NCI-H1694 (cell line): Measurements from ENCODE around the gene EXO1.
"Not testable (repeated sequence)": the region's sequence is repeated elsewhere in the genome, so short reads cannot be mapped to it uniquely, and the experiment has no call there.

Experiments used
- DNase-seq: peaks from one replicate; lab custom pipeline; 2025; lab: John Stamatoyannopoulos, UW

Gene EXO1

DNA sequence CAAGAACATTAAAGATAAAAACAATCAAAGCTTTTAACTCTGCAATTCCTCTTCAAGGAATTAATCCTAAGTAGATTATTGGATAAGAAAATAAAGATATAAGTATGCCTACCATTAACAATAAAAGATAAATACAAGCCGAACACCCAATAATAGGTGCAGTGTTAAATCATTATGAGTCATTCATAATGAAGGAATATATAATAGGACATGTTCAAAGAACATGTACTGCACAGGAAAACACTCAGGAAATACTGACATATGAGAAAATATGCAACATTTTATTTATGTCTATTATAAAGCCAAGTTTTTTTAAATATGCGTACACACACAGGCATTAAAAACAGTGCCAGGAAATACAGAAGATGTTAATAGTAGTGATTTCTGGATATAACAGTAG is 11.1 kb upstream of the EXO1 start:
- no peak for DNase-seq

DNA sequence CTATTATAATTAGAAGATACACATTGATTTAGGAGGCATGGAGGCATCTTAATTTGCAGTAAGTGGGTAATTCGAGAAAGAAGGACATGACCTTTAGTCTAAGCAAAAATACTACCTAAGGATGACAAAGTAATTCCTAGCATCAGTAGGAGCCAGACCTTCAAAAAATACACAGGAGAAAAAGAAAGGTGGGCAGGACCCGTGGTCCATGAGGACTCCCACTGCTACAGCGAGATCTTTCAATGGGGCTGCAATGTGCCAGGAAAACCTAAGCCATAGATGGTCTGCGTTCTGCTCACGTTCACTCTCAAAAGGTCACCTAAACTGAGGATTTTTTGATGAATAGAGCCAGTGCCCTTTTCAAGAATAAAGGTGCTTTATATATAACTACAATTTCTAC is 10.6 kb upstream of the EXO1 start:
- no peak for DNase-seq

DNA sequence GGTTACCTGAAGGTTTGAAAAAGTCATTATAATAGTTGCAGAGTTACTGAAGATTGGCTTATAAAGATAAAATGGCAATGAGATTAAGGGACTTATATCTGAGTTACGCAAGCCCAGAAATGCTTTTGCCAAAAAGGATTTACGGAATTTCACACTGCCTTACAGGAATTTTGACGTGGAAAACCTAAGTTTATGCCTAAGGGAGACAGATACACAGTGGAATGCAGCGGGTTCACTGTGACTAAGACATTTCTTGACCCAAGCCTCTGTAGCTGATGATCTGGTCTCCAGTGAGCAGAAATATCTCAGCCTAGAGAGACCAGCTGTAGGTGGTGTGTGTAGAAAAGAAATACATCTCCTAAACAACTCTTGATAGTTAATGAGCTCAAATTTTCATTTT is 10.1 kb upstream of the EXO1 start:
- DNase-seq = no peak

DNA sequence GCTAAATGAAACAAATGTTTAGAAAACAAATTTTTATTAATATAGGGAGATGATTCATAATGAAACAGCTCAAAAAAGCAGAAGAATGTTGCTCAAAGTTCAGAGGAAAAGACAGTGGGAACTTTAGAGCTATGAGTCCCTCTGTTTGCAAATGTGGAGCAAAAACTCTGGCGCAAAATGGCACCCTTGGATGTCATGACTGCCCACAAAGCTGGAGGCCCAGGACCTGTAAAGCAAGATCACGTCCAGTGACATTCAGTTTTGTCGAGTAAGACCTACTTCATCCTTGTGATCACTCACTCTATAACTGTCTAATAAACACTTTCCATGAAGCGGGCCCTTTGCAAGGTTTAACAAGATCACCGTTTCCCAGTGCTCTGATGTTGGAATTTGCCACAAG is 9.1 kb upstream of the EXO1 start:
- no peak for DNase-seq

DNA sequence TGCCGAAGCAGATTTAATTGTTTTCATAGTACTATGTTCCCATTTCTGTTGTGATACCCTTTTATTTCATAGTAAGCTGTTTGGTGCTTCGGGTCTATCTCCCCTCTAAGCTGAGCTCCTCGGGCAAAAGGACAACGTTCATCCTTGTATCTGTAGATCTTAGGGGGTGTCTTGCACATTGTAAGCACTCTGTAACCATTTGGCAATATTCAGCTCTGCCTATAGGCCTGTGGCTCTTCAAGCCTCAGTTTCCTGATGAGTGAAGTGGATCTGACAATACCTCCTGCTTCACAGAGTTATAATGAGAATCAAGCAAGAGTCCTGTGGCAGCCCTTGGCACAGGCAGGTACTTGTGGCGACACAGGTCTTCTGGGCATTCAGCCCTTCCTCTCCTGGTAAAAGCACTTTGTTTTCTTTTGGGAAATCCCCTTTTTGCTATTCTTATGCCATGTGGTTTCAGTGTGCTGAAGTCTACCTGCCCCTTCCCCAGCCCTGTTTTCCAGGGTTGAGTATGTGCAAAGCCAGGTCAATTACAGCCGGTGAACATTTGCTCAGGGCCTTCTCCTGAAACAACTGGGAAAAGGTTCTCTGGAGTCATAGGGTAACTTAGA is 8.5 kb upstream of the EXO1 start:
- DNase-seq = no peak

DNA sequence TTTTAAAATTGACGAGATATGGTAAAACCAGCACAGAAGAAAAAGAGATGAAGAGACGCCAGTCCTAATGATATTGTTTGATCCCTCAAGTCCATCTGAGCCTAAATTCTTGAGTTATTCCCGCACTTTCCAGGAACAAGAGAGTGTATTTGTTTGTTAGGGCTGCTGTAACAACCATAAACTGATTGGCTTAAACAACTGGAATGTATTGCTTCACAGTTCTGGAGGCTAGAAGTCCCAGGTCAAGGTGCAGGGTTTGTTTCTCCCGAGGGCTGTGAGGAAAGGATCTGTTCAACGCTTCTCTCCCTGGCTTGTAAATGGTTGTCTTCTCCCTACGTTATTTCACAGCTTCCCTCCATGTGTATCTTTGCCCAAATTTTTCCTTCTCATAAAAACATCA is 7.8 kb upstream of the EXO1 start:
- DNase-seq = no peak

DNA sequence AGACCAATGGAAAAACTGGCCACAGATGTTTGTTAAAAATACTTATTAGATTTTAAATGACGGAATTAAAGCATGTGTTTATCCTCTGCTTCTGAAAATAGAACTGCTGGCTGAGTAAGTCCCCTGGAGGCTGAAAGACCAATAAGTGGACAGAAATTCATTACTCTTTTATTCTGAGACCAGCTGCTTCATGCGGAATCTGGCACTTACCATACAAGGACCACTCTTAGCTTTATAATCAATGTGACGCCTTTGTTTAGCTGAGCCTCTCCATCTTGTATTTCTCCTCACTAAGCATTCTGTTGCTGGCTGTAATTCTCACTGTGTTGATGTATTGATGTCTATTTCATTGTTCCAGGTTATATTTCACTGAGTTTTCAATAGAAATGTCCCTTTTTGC is 6.3 kb upstream of the EXO1 start:
- no peak for DNase-seq

DNA sequence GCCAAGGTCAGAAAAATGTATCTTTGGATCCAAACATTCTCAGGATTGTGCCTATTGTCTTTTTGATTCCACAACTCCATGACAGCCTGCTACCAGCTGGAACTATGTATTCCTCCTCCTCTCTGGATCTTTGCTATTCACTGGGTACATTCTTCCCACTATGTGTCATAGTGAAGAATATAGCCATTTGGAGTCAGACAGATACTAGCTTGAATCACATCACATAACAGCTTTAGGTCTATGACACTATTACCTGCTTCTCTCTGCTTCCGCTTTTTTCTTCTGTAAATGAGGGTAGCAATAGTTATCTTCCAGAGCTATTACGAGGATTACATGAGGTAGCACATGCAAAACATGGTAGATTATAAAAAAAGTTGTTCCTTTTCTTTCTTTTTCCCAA is 5.4 kb upstream of the EXO1 start:
- DNase-seq = no peak

DNA sequence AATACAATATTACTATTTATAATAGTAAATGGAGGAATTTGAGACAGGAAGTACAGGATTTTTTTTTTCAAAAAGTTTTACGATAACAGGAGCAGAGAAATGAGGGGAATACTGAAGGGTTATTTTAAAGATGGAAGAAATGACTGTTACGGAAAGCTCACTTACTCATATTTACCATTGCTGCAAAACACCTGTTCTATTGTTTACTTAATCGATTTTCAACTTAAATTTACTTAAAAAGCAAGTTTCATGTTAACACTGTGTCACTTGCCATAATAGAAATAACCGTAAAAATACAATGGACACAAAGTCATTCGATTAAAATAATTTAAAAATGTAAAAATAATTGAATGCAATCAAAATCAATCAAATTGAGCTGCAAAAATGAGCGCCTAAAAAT is 3.4 kb upstream of the EXO1 start:
- DNase-seq = no peak

DNA sequence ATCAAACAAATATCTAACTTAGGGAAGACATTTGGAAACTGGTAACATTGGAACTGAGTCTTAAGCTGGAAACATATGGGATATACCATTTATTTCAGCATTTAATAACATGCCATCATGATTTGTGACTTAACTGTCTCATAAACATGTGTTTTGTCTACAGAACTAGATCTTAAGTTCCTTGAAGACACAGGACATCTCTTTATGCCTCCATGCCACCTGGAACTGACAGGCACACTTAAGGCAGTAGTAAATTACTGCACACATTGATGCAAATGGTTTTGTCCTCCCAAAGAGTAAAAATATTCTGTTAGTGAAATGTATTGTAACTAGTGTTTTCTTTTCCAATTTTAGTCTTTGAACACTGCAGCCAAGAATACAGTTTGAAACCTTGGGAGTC is 1.6 kb upstream of the EXO1 start:
- no peak for DNase-seq

DNA sequence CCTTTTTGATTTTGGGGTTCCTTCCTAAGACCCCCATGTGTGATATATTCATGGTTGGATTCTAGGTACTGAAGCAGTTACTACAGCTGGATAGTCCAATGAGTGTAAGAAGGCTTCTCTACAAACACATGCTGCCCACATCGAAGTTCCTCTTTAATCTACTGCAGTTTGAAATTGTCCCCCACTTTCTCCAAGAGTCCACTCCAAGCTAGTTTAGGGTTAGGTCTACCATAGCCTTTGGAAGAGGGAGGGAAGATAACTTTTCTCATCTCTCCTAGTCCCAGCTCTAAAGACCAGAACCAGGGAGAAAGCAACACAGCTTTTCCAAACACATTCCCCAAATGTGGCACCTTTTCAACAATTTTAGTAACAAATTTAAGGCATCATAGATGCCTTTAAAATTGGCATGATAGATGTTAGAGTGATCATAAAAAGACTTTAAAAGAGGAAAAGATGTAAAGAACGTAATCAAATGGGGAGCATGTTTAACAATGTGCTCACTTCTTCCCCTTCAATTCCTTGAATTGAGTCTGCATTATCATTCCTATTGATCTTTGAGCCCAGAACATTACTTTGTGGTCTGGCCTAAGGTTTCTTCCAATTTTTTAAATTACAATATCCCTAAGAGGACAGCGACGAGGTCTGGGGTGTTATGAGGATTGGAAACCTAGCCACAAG is 1.0 kb upstream of the EXO1 start:
- DNase-seq = no peak

DNA sequence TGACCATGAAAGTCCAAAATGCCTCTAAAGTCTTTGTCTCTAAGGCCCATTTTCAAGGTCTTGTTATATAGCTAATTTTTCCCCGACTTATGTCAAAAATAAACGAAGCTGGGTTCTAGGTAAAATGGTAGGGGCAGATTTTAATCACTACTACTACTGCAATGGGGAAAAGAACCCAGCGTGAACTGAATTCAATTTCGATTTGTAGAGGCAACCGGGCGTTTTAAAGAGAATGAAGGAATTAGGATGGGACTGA is 536 bp upstream of the EXO1 start:
- DNase-seq = no peak

DNA sequence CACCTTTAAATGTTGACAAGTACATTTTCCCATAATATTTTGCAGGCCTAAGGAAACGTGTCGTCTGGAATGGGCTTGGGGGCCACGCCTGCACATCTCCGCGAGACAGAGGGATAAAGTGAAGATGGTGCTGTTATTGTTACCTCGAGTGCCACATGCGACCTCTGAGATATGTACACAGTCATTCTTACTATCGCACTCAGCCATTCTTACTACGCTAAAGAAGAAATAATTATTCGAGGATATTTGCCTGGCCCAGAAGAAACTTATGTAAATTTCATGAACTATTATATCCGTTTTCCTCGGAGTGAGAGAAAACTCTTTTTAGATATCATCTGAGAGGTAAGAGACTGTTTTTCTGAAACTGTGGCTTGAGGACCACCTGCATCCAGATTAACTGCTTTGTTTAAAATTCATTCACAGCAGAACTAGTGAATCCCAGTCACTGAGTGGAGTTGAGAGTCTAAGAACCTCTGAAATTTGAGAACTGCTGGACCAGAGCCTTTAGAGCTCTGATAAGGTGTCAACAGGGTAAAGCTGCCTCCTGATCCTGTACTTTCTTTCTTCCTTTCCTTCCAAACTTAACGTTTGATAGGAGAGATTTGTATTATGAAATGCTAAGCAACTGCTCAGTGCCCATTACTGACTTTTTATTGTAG is 811 bp downstream of the EXO1 start:
- no peak for DNase-seq

DNA sequence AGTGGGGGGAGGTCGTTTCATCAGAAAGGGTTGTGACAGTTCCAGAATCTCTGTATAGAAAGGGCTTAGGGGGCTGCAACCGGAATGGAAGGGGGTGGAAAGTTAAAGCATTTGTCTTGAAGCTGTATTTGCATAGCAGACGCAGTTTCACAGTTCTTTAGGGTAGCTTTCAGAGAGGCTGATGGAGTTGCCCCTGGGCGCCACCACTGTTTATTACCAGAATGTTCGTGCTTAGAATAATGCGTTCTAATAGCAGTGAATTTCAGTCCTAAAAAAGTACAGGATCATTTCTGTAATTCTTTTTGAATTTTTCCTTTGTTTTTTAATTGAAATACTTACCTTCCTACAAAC is 1.3 kb downstream of the EXO1 start:
- DNase-seq = no peak

DNA sequence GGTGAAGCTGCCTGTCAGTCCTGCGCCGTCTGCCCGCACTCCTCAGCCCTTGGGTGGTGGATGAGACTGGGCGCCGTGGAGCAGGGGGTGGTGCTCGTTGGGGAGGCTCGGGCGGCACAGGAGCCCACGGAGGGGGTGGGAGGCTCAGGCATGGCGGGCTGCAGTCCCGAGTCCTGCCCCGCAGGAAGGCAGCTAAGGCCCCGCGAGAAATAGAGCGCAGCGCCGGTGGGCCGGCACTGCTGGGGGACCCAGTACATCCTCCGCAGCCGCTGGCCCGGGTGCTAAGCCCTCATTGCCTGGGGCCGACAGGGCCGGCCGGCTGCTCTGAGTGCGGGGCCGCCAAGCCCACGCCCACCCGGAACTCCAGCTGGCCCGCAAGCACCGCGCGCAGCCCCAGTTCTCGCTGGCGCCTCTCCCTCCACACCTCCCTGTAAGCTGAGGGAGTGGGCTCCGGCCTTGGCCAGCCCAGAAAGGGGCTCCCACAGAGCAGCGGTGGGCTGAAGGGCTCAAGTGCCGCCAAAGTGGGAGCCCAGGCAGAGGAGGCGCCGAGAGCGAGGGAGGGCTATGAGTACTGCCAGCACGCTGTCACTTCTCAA is 7.6 kb downstream of the EXO1 start:
- DNase-seq = not testable (repeated sequence)

DNA sequence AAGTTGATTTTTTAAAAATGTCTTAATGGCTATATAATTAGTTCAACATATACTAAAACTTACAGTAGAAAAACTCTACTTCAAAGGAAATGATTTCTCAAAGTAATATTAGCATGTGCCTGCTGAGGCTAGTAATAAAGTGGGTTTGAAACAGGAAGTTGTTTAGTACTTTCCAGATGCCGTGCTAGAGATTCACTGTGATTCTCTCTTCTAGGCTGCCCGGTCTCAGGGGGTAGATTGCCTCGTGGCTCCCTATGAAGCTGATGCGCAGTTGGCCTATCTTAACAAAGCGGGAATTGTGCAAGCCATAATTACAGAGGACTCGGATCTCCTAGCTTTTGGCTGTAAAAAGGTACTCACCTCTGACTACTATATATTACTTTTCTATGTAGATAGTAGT is 9.1 kb downstream of the EXO1 start:
- no peak for DNase-seq

DNA sequence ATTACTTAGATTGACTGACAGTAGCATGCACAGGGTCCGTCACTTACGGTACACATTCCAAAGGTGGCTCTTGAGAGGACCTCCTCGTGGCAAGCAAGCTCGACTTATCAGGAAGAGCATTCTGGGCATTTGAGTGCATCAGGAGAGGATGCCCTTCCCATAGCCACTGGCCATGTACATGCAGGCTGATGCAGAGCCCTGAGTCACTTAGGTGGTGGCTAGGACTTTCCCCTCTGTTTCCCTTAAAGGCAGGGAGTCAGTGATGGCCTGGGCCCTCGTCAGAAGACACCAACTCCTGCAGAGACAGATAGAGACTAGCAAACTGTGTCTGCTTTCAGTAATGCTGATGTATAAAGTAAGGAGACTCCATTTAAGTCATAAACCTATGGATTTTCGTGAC is 12.9 kb downstream of the EXO1 start:
- DNase-seq = no peak

DNA sequence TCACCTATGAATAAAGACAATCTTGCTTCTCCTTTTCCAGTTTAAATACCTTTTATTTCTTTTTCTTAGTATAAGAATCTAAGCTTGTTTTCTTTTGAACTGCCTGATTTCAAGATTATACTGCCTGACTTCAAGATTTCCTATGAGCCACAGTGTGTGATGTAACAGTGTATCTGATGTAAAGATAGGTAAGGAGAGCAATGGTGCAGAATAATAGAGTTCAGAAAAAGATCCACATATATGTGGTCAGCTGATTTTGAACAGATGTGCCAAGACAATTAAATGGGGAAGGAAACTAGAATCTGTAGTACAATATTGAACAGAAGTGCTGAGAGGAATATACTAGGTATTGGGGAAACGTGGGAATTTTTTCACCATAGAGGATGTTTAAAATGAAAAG is 21.0 kb downstream of the EXO1 start:
- no peak for DNase-seq

DNA sequence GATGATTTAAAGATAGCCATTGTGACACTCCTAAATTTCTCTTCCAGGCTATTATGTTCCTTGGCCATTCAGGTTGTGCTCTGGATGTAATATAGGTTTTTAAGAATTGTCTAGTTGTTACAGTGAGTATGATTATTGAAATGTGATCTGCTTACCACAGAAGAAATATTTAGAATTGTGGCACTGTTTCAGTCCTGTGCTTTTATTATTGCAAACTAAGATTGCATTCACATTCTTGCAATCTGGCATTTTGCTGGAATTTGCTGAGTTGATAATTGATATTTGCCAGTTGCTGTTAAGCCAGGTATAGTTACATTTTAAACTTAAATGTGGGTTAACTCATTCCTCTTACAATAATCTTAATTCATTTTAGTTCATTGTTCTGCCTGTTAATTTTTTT is 22.3 kb downstream of the EXO1 start:
- no peak for DNase-seq

DNA sequence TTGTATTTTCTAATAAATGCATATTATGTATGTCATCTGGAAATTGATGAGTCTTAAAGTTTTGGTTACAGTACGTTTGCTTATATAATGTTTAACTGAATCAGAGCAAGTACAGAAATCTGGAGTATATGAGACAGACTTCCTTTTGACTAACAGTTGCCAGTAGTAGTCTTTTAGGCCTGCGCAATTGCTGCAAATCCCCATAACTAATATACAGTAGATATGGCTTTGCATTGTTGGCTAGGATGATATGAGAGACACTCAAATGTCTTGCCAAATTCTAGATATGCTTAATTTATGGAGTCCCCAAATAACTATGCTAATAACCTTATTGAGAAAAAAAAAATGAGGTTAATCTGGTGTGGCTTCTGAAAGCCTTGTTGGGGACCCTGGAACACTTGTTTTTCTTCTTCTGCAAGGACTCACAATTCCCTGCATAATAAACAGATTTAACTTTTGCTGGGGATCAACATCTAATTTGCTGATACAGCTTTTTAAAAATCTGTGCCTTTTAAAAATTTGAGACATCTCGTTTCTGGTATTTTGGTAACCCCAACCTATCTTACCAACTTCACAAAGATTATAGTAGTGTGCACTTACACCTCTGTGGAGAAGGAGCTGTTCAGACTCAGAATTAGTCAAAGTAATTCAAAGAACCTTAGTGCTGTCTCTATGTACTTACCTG is 22.9 kb downstream of the EXO1 start:
- DNase-seq = no peak

DNA sequence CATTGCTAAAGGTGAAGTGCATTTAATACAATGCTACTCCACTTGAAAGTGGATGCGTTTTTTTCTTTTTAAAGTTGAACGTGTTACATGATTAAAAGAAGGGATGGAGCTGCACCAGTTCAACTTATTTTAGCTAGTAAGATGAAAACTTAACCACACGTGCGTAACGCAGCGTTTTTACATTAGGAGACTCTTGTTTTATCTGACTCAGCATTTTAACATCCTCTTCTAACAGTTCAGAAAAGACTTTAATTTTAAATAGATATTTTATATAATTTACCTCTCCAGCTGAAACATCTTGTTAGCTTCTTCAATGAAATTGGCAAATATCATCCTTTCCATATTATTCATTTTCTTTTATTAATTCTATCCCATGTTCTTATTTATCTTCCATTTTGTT is 33.4 kb downstream of the EXO1 start:
- no peak for DNase-seq

DNA sequence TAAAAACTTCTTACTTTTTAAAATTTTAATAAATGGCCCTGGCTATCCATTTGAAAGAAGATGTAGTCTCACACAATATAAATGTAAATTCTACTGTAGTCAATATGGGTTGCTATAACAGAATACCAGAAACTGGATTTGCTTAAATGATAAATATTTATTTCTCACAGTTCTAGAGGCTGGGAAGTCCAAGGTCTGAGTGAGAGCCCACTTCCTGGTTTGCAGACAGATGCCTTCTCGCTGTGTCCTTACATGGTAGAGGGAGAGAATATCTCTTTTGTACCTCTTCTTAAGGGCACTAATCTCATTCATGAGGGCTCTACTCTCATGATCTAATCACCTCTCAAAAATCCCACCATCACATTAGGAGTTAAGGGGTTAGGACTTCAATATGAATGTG is 35.2 kb downstream of the EXO1 start:
- DNase-seq = no peak

DNA sequence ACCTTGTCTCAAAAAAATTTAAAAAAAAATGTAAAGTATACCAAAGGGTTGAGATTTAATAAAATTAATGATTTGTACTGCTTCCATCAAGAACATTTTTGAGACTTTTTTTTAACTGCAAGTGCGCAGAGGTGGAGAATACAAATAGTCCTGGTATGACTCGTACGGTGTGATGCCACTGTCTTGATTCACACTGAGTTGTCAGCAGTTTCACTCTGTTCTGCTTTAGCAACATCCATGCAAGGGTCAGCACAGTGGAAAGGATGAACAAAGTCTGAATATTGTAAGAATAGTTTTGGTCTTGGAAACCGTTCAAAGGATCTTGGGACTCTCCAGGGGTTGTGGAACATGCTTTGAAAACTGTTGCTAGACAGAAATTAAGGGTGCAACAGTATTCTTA is 40.2 kb downstream of the EXO1 start:
- no peak for DNase-seq
